RWPE1 (cell line): ENCODE results near the gene NLGN1.

Source experiments
- CTCF ChIA-PET: fragments of 350-600 bp; sonication (Branson Sonifier 250); formaldehyde crosslinking; extraction: SDS; loops from one replicate; lab custom pipeline; 2021; lab: Yijun Ruan, JAX
- POLR2A ChIA-PET: fragments of 400-600 bp; formaldehyde crosslinking; extraction: SDS; loops from one replicate; lab custom pipeline; 2020; ENCODE audit warnings: antibody characterized with exemption; ENCODE audit not compliant: low non-redundant PET; lab: Yijun Ruan, JAX
- DNase-seq: peaks from one replicate; pipeline ENCODE4 v3.0.0; 2012; ENCODE audit warnings: low spot score
- H3K27ac ChIP-seq: fragments of 450-650 bp; 2 replicates; pipeline ENCODE4 v1.5.1; 2017
- CTCF ChIP-seq: fragments of 450-650 bp; conservative IDR thresholded peaks from 2 replicates; pipeline ENCODE4 v1.5.1; 2017; ENCODE audit warnings: low read depth, mild to moderate bottlenecking

The NLGN1 gene

GRCh38 chr3:174191895-174192294 is 794.4 kb downstream of the NLGN1 start:
- no peak overlapping the region for H3K27ac ChIP-seq
- no peak for DNase-seq
- ChIA-PET POLR2A (no interaction called here), CTCF (interaction anchor here (0.7 kb wide), 1 partner anchor 105 kb away, joined by 4 read pairs; no protein-coding TSS in a partner anchor)
- TF ChIP-seq CTCF = no peak

GRCh38 chr3:174192471-174192870 is 794.9 kb downstream of the NLGN1 start:
- ChIA-PET CTCF (interaction anchor here (0.5 kb wide), 1 partner anchor 59 kb away, joined by 7 read pairs; no protein-coding TSS in a partner anchor), POLR2A (no interaction called here)
- no peak overlapping the region for H3K27ac ChIP-seq
- TF ChIP-seq CTCF = no peak
- no peak for DNase-seq

- ChIA-PET CTCF (interaction anchor here (0.8 kb wide), 1 partner anchor 155 kb away, joined by 4 read pairs; no protein-coding TSS in a partner anchor), POLR2A (no interaction called here)
- H3K27ac ChIP-seq = no peak overlapping the region
- no peak for TF ChIP-seq CTCF
- no peak for DNase-seq
Measured at GRCh38 chr3:174193604-174194003, 796.1 kb downstream of the NLGN1 start.

- DNase-seq = no peak
- no peak for TF ChIP-seq CTCF
- POLR2A ChIA-PET = no interaction called here
- CTCF ChIA-PET = no interaction called here
- no peak overlapping the region for H3K27ac ChIP-seq
Measured at GRCh38 chr3:174197416-174197815, 799.9 kb downstream of the NLGN1 start.

GRCh38 chr3:174198199-174198598 is 800.7 kb downstream of the NLGN1 start:
- ChIA-PET POLR2A (no interaction called here), CTCF (interaction anchor here (0.5 kb wide), 1 partner anchor 36 kb away, joined by 3 read pairs; no protein-coding TSS in a partner anchor)
- no peak overlapping the region for H3K27ac ChIP-seq
- no peak for DNase-seq
- no peak for TF ChIP-seq CTCF

GRCh38 chr3:174199696-174200095 is 802.2 kb downstream of the NLGN1 start:
- ChIA-PET CTCF (no interaction called here), POLR2A (no interaction called here)
- no peak overlapping the region for H3K27ac ChIP-seq
- DNase-seq = no peak
- no peak for TF ChIP-seq CTCF
